HepG2 (cell line): ENCODE measurements around the gene PLIN3. TPM values are rescaled to one million over a fixed set of nuclear protein-coding genes. Genes with fewer than 3 reads are reported as not detected.

ENCODE experiments used
- ATAC-seq: fragments of 200-7000 bp; cut with Tn5 transposase; 3 replicates; pipeline ENCODE4 v1.9.1; 2020; ENCODE audit warnings: mild to moderate bottlenecking, moderate library complexity
- BruUV-seq: library from RNA; stranded (reverse); fragments of 400-500 nt; replicated peaks from 2 replicates; lab custom pipeline; 2021; lab: Mats Ljungman, UMichigan
- CTCF ChIA-PET: fragments of 300-600 bp; formaldehyde crosslinking; extraction: SDS; loops from one replicate; lab custom pipeline; 2021; ENCODE audit warnings: low total read pairs, inconsistent platforms, low intra/inter-chr PET ratio; lab: Yijun Ruan, JAX
- POLR2A ChIA-PET: fragments of 350-600 bp; sonication (Branson Sonifier 250); formaldehyde crosslinking; loops from one replicate; lab custom pipeline; 2020; ENCODE audit warnings: antibody characterized with exemption, inconsistent platforms; lab: Yijun Ruan, JAX
- DNase-seq: peaks from one replicate; pipeline ENCODE4 v3.0.0-alpha.2; 2015; ENCODE audit warnings: low spot score
- FAIRE-seq: peaks from 3 replicates; lab custom pipeline; 2011; peaks lifted over from hg19 to GRCh38; lab: Jason Lieb, UNC
- H2AFZ ChIP-seq: one replicate; pipeline ENCODE4 v1.6.1; 2011; ENCODE audit warnings: low read length, inconsistent platforms
- H3K27ac ChIP-seq: fragments of 300-600 bp; 3 replicates; pipeline ENCODE4 v1.8.0; 2011; ENCODE audit warnings: mixed run types, mild to moderate bottlenecking, mixed read lengths, low read length, inconsistent platforms; ENCODE audit not compliant: insufficient read depth; ENCODE audit errors: extremely low read length
- H3K27me3 ChIP-seq, 2 experiments: fragments of 200-600 bp in 1 of 2; 2 replicates in 1 of 2; 3 replicates in 1 of 2; pipeline versions ENCODE4 v1.6.0 to v1.8.0; 2011; ENCODE audit warnings: low read length in 2 of 2, mild to moderate bottlenecking in 2 of 2, moderate library complexity in 2 of 2, inconsistent platforms in 1 of 2; ENCODE audit not compliant: insufficient read depth in 2 of 2, control insufficient read depth in 1 of 2
- H3K36me3 ChIP-seq, 2 experiments: fragments of 200-600 bp in 1 of 2; replicated peaks in 1 of 2; 2 replicates in 1 of 2; 3 replicates in 1 of 2; pipeline versions ENCODE4 v1.5.1 to v1.8.0; 2011; ENCODE audit warnings: low read length in 2 of 2, inconsistent platforms in 1 of 2; ENCODE audit not compliant: insufficient read depth in 2 of 2, control insufficient read depth in 1 of 2
- H3K4me1 ChIP-seq: 2 replicates; pipeline ENCODE4 v1.5.1; 2012; ENCODE audit warnings: low read length, inconsistent platforms; ENCODE audit not compliant: insufficient read depth
- H3K4me2 ChIP-seq: 2 replicates; pipeline ENCODE4 v1.6.0; 2011; ENCODE audit warnings: low read depth, low read length, inconsistent platforms
- H3K4me3 ChIP-seq, 3 experiments: fragments of 200-600 bp in 1 of 3; sonication (generic), shearing (Covaris generic) in 1 of 3; replicated peaks in 1 of 3; 2 replicates each; pipeline ENCODE4 v1.5.1; 2011 to 2016; ENCODE audit warnings: low read length in 3 of 3, inconsistent platforms in 2 of 3, low read depth in 2 of 3, mild to moderate bottlenecking in 2 of 3, control low read depth in 1 of 3, mixed read lengths in 1 of 3; ENCODE audit not compliant: insufficient read depth in 1 of 3
- H3K79me2 ChIP-seq: one replicate; pipeline ENCODE4 v1.6.1; 2011; ENCODE audit warnings: low read length, inconsistent platforms; ENCODE audit not compliant: insufficient read depth
- H3K9ac ChIP-seq: 2 replicates; pipeline ENCODE4 v1.6.0; 2011; ENCODE audit warnings: mild to moderate bottlenecking, low read depth, low read length, inconsistent platforms; ENCODE audit not compliant: insufficient read depth
- H3K9me3 ChIP-seq: 2 replicates; pipeline ENCODE4 v1.5.1; 2012; ENCODE audit warnings: mild to moderate bottlenecking, low read length
- H4K20me1 ChIP-seq: 2 replicates; pipeline ENCODE4 v1.6.0; 2011; ENCODE audit warnings: inconsistent platforms, mild to moderate bottlenecking, low read length, moderate library complexity; ENCODE audit not compliant: insufficient read depth
- ARID3A ChIP-seq: IDR thresholded peaks from 2 replicates; pipeline ENCODE4 v1.6.1; 2012; ENCODE audit warnings: low read depth, low read length, improper control_type of control experiment
- HNF4A ChIP-seq: sonication (generic); formaldehyde crosslinking; IDR thresholded peaks from 2 replicates; pipeline ENCODE4 v1.4.0; 2020; ENCODE audit warnings: missing genetic modification reagents
- POLR2G ChIP-seq: fragments of 200-400 bp; formaldehyde crosslinking; IDR thresholded peaks from 2 replicates; pipeline ENCODE4 v1.6.1; 2018; ENCODE audit warnings: mild to moderate bottlenecking, low read depth, low read length, moderate library complexity
- RERE ChIP-seq: IDR thresholded peaks from 2 replicates; pipeline ENCODE4 v1.6.1; 2016; ENCODE audit warnings: low read depth, missing genetic modification reagents, missing compliant biosample characterization
- ZBTB14 ChIP-seq: sonication (generic); formaldehyde crosslinking; IDR thresholded peaks from 2 replicates; pipeline ENCODE4 v1.4.0; 2020; ENCODE audit warnings: missing genetic modification reagents
- ZNF121 ChIP-seq: sonication (generic); formaldehyde crosslinking; IDR thresholded peaks from 2 replicates; pipeline ENCODE4 v1.5.0; 2020; ENCODE audit warnings: mild to moderate bottlenecking, missing genetic modification reagents
- ZNF160 ChIP-seq: sonication (generic); formaldehyde crosslinking; IDR thresholded peaks from 2 replicates; pipeline ENCODE4 v1.8.0; 2022; ENCODE audit warnings: mild to moderate bottlenecking, inconsistent platforms, missing genetic modification reagents
- ZNF234 ChIP-seq: sonication (generic); formaldehyde crosslinking; conservative IDR thresholded peaks from 2 replicates; pipeline ENCODE4 v1.5.1; 2020; ENCODE audit warnings: mild to moderate bottlenecking, missing genetic modification reagents
- ZNF614 ChIP-seq: IDR thresholded peaks from 2 replicates; pipeline ENCODE4 v1.6.1; 2018; ENCODE audit warnings: missing biosample characterization, missing genetic modification reagents, inconsistent platforms, borderline replicate concordance
- ZNF768 ChIP-seq: sonication (generic); formaldehyde crosslinking; IDR thresholded peaks from 2 replicates; pipeline ENCODE4 v1.4.0; 2020; ENCODE audit warnings: missing genetic modification reagents
- WGBS: methylation state at CpG from one replicate; pipeline ENCODE4 v1.1.6; 2017; ENCODE audit warnings: low lambda C conversion rate; 5-methylcytosine and 5-hydroxymethylcytosine counted together
- in situ Hi-C: cut with HindIII; loops from 2 replicates; pipeline ENCODE4 v1.10.0; 2017; ENCODE audit warnings: low pct_unique_long_range_greater_than_20kb; ENCODE audit not compliant: extremely low pct_ligation_motif_present
- intact Hi-C: fragments of 100-400 bp; cut with micrococcal nuclease; formaldehyde crosslinking; loops from one replicate; pipeline ENCODE4 v1.10.0; 2022; ENCODE audit not compliant: unreplicated experiment
- polyA plus RNA-seq, 8 experiments: library from polyadenylated mRNA; depleted of rRNA in 3 of 8; stranded (reverse) in 7 of 8; unstranded in 1 of 8; fragments of >200 nt; fragmentation: Illumina TruSeq in 4 of 8; extraction: Trizol in 4 of 8; gene quantifications; 2 replicates each; pipeline versions ENCODE4 v1.2.1 to v1.2.3, GENCODE V29; 2011 to 2016; ENCODE audit warnings: low read depth in 4 of 8, missing spikeins in 1 of 8, mixed read lengths in 1 of 8; ENCODE audit not compliant: insufficient read depth in 1 of 8
- total RNA-seq, 5 experiments: library from RNA; depleted of rRNA; stranded (reverse); fragments of >200 nt; fragmentation: Illumina TruSeq; extraction: Trizol; gene quantifications; 2 replicates each; pipeline ENCODE4 v1.2.3, GENCODE V29; 2016; ENCODE audit warnings: low read depth in 1 of 5

Gene PLIN3
- total and polyA plus RNA-seq, 2 of the 13 experiments (the other 11 are each of a cell fraction or from before 2014, with no cell fraction given) = 49.3 to 57.9 TPM

GRCh38 chr19:4852484-4852883 lies 15.0 kb downstream of the PLIN3 start:
- POLR2A ChIA-PET = interaction anchor here (1.5 to 1.8 kb wide), 2 partner anchors 15 to 43 kb away, joined by 8 to 11 read pairs; partner anchors contain the start of gene PLIN3
- Histone ChIP-seq H2AFZ (no peak overlapping the region), H3K27ac (no peak overlapping the region), H3K9ac (no peak overlapping the region), H4K20me1 (no peaks in the 10 kb centered on the region), H3K4me3 (no peak overlapping the region), H3K4me1 (peaks cover 11% of the 10 kb centered on the region)
- WGBS = 96% methylated on average over 6 of the region's 6 CpGs
- in situ Hi-C loops = loop anchor here (5.0 kb wide), 1 partner anchor 45 kb away; no protein-coding TSS in a partner anchor
- no peak for FAIRE-seq
- TF ChIP-seq ZNF768 (CRISPR knock-in tag) (0 out of 2 replicates have a peak, but pooled peaks have one; percentile 13), HNF4A (CRISPR knock-in tag) (no peak), ZNF121 (CRISPR knock-in tag) (0 out of 2 replicates have a peak, but pooled peaks have one; percentile 41), ZBTB14 (CRISPR knock-in tag) (no peak), ARID3A (no peak), RERE (CRISPR knock-in tag) (no peak), POLR2G (0 out of 2 replicates have a peak, but pooled peaks have one; percentile 36), ZNF234 (no peak), ZNF614 (CRISPR knock-in tag) (no peak), ZNF160 (CRISPR knock-in tag) (no peak)
- TF ChIP-seq, all 625 proteins: peak for 3
- H3K36me3 ChIP-seq = peaks cover 13 to 35% of the 10 kb centered on the region in 2 experiments; a peak in 4 of 5 replicates
- H3K27me3 ChIP-seq = no peaks in the 10 kb centered on the region
- no TSS peak for BruUV-seq
- no peaks in the 10 kb centered on the region for H3K79me2 ChIP-seq
- CTCF ChIA-PET = interaction anchor here (2.2 to 2.5 kb wide), 2 partner anchors 40 to 43 kb away, joined by 27 to 33 read pairs; no protein-coding TSS in a partner anchor
- H3K9me3 ChIP-seq = no peaks in the 10 kb centered on the region
- DNase-seq (no peak), ATAC-seq (no peak)
- intact Hi-C loops = no loop called here
- H3K4me2 ChIP-seq = no peak overlapping the region
